Measurements from ENCODE around the gene LMNA. TPM values are rescaled to one million over a fixed set of nuclear protein-coding genes. Genes with fewer than 3 reads are reported as not detected.

LMNA gene
- total RNA-seq, 2 experiments from 2014 or later, result 6.5 to 14.3 TPM

- peaks cover 33% of the 10 kb centered on the region for H3K4me1 ChIP-seq (ENCODE audit: insufficient read depth, low read length, poor library complexity, severe bottlenecking)
- no peak overlapping the region for H3K4me2 ChIP-seq (ENCODE audit: low read length)
- TF ChIP-seq CTCF (conservative IDR thresholded peaks at IDR 0.05; ENCODE audit: low read length), result no peak
- TF ChIP-seq EZH2phosphoT487 (IDR thresholded peaks at IDR 0.05; ENCODE audit: borderline replicate concordance, low read depth, low read length), result no peak
- H2AFZ ChIP-seq (ENCODE audit: low read length), result no peak overlapping the region
- intact Hi-C loops (cut with micrococcal nuclease; ENCODE audit: unreplicated experiment), result no loop called here
- no TSS peak for BruUV-seq (replicated peaks)
- H3K79me2 ChIP-seq (ENCODE audit: insufficient read depth, low read depth, low read length), result no peaks in the 10 kb centered on the region
- no peaks in the 10 kb centered on the region for H3K9me3 ChIP-seq (ENCODE audit: low read length)
- no peaks in the 10 kb centered on the region for H4K20me1 ChIP-seq (ENCODE audit: insufficient read depth, low read length)
- POLR2A ChIA-PET, result interaction anchor here (0.7 kb wide), 1 partner anchor 42 kb away, joined by 3 read pairs; no protein-coding TSS in a partner anchor
- CTCF ChIA-PET (ENCODE audit: unreplicated experiment), result interaction anchor here (2.2 kb wide), 1 partner anchor 80 kb away, joined by 6 read pairs; no protein-coding TSS in a partner anchor
- H3K4me3 ChIP-seq (ENCODE audit: low read depth, low read length, poor library complexity, severe bottlenecking), result no peak overlapping the region
- no peaks in the 10 kb centered on the region for H3K36me3 ChIP-seq (ENCODE audit: insufficient read depth, low read length)
- H3K27ac ChIP-seq (ENCODE audit: low read depth, low read length, poor library complexity, severe bottlenecking), result no peak overlapping the region
- no peaks in the 10 kb centered on the region for H3K9me2 ChIP-seq (ENCODE audit: insufficient read depth, low read length)
- no peak for DNase-seq (ENCODE audit: low spot score)
Measured at GRCh38 chr1:156144742-156145141, 30.2 kb downstream of the LMNA start.

- Histone ChIP-seq H3K4me3 (ENCODE audit: low read depth, low read length, poor library complexity, severe bottlenecking) (no peak overlapping the region), H2AFZ (ENCODE audit: low read length) (no peak overlapping the region; the same call in 1 of the 2 replicates), H3K9me2 (ENCODE audit: insufficient read depth, low read length) (no peaks in the 10 kb centered on the region), H4K20me1 (ENCODE audit: insufficient read depth, low read length) (no peaks in the 10 kb centered on the region), H3K4me2 (ENCODE audit: low read length) (no peak overlapping the region), H3K9me3 (ENCODE audit: low read length) (no peaks in the 10 kb centered on the region), H3K4me1 (ENCODE audit: insufficient read depth, low read length, poor library complexity, severe bottlenecking) (peaks cover 35% of the 10 kb centered on the region), H3K79me2 (ENCODE audit: insufficient read depth, low read depth, low read length) (peaks cover 7% of the 10 kb centered on the region; the same call in 1 of the 2 replicates), H3K36me3 (ENCODE audit: insufficient read depth, low read length) (no peaks in the 10 kb centered on the region), H3K27ac (ENCODE audit: low read depth, low read length, poor library complexity, severe bottlenecking) (no peak overlapping the region)
- CTCF ChIA-PET (ENCODE audit: unreplicated experiment), result interaction anchor here (0.5 to 2.2 kb wide), 3 partner anchors 17 to 402 kb away, joined by 3 to 6 read pairs (median 4); no protein-coding TSS in a partner anchor
- intact Hi-C loops (cut with micrococcal nuclease; ENCODE audit: unreplicated experiment), result loop anchor here (1.0 kb wide), 2 partner anchors 68 to 80 kb away; partner anchors contain the start of gene PMF1
- POLR2A ChIA-PET, result interaction anchor here (0.6 to 3.5 kb wide), 3 partner anchors 12 to 80 kb away, joined by 3 to 18 read pairs (median 3); no protein-coding TSS in a partner anchor
- no peak for TF ChIP-seq EZH2phosphoT487 (IDR thresholded peaks at IDR 0.05; ENCODE audit: borderline replicate concordance, low read depth, low read length)
- TF ChIP-seq CTCF (conservative IDR thresholded peaks at IDR 0.05; ENCODE audit: low read length), result no peak
- no TSS peak for BruUV-seq (replicated peaks)
- DNase-seq (ENCODE audit: low spot score), result no peak
Measured at GRCh38 chr1:156145650-156146019, 31.1 kb downstream of the LMNA start.

Data from OCI-LY7 (cell line).